Ammon's horn (tissue), 1 donor: ENCODE data around the gene TMEM106C.
"Not testable (repeated sequence)": the region's sequence is repeated elsewhere in the genome, so short reads cannot be mapped to it uniquely, and the experiment has no call there.

Source experiments
- DNase-seq: peaks from one replicate; pipeline ENCODE4 v3.0.0-alpha.2; 2016; ENCODE audit warnings: low spot score

TMEM106C gene

GRCh38 chr12:47949441-47950341 lies 13.7 kb upstream of the TMEM106C start:
- peak; percentile 62 for DNase-seq

- no peak for DNase-seq
Measured at GRCh38 chr12:47950856-47951468, 12.4 kb upstream of the TMEM106C start.

GRCh38 chr12:47954058-47954457 lies 9.3 kb upstream of the TMEM106C start:
- DNase-seq: no peak

GRCh38 chr12:47954467-47955045 lies 8.8 kb upstream of the TMEM106C start:
- DNase-seq: no peak

GRCh38 chr12:47955059-47955458 lies 8.3 kb upstream of the TMEM106C start:
- no peak for DNase-seq

GRCh38 chr12:47957671-47958070 lies 5.7 kb upstream of the TMEM106C start:
- not testable (repeated sequence) for DNase-seq

GRCh38 chr12:47962198-47962597 lies 1.2 kb upstream of the TMEM106C start:
- no peak for DNase-seq

- no peak for DNase-seq
Measured at GRCh38 chr12:47964106-47964728, 821 bp downstream of the TMEM106C start.

GRCh38 chr12:47965581-47965980 lies 2.2 kb downstream of the TMEM106C start:
- no peak for DNase-seq

GRCh38 chr12:47967461-47968321 lies 4.3 kb downstream of the TMEM106C start:
- no peak for DNase-seq

- DNase-seq: no peak
Measured at GRCh38 chr12:47969845-47970244, 6.4 kb downstream of the TMEM106C start.

- no peak for DNase-seq
Measured at GRCh38 chr12:47970843-47971242, 7.4 kb downstream of the TMEM106C start.

- no peak for DNase-seq
Measured at GRCh38 chr12:47972895-47973294, 9.5 kb downstream of the TMEM106C start.

GRCh38 chr12:47973870-47974269 lies 10.5 kb downstream of the TMEM106C start:
- no peak for DNase-seq

- DNase-seq: no peak
Measured at GRCh38 chr12:47975036-47975620, 11.7 kb downstream of the TMEM106C start.

- DNase-seq: no peak
Measured at GRCh38 chr12:47975816-47976215, 12.4 kb downstream of the TMEM106C start.

- no peak for DNase-seq
Measured at GRCh38 chr12:47977046-47977771, 13.8 kb downstream of the TMEM106C start.

- DNase-seq: no peak
Measured at GRCh38 chr12:47977772-47978597, 14.6 kb downstream of the TMEM106C start.

GRCh38 chr12:47978598-47978873 lies 15.1 kb downstream of the TMEM106C start:
- DNase-seq: no peak

GRCh38 chr12:47979166-47979565 lies 15.8 kb downstream of the TMEM106C start:
- DNase-seq: no peak
